HG02798 (cell line): Measurements from ENCODE around the gene RANBP3L.
"Not testable (repeated sequence)": the region's sequence is repeated elsewhere in the genome, so short reads cannot be mapped to it uniquely, and the experiment has no call there.

Experiments used
- ATAC-seq: cut with Tn5 transposase; IDR thresholded peaks from one replicate; pipeline ENCODE4 v1.9.1; 2021; ENCODE audit warnings: mild to moderate bottlenecking; ENCODE audit not compliant: unreplicated experiment, poor library complexity

The RANBP3L gene

GRCh38 chr5:36285837-36286615 lies 15.7 kb downstream of the RANBP3L start:
- no peak for ATAC-seq

GRCh38 chr5:36283775-36284174 lies 17.9 kb downstream of the RANBP3L start:
- not testable (repeated sequence) for ATAC-seq

- ATAC-seq, result no peak
These were observed 20.1 kb downstream of the RANBP3L start for GRCh38 chr5:36281626-36282025.

GRCh38 chr5:36279054-36279698 lies 22.5 kb downstream of the RANBP3L start:
- ATAC-seq, result no peak

GRCh38 chr5:36277521-36278176 lies 24.1 kb downstream of the RANBP3L start:
- ATAC-seq, result no peak

- ATAC-seq, result no peak
These were observed 24.8 kb downstream of the RANBP3L start for GRCh38 chr5:36276864-36277263.

GRCh38 chr5:36273809-36274526 lies 27.7 kb downstream of the RANBP3L start:
- no peak for ATAC-seq

- no peak for ATAC-seq
These were observed 29.5 kb downstream of the RANBP3L start for GRCh38 chr5:36272136-36272690.

GRCh38 chr5:36270876-36271575 lies 30.7 kb downstream of the RANBP3L start:
- no peak for ATAC-seq

- ATAC-seq, result no peak
These were observed 31.5 kb downstream of the RANBP3L start for GRCh38 chr5:36270175-36270574.

GRCh38 chr5:36269478-36269877 lies 32.2 kb downstream of the RANBP3L start:
- no peak for ATAC-seq

- ATAC-seq, result no peak
These were observed 33.8 kb downstream of the RANBP3L start for GRCh38 chr5:36267905-36268304.

GRCh38 chr5:36264202-36264760 lies 37.4 kb downstream of the RANBP3L start:
- no peak for ATAC-seq

GRCh38 chr5:36261186-36261585 lies 40.5 kb downstream of the RANBP3L start:
- no peak for ATAC-seq

GRCh38 chr5:36253575-36253974 lies 48.1 kb downstream of the RANBP3L start:
- no peak for ATAC-seq

- no peak for ATAC-seq
These were observed 48.9 kb downstream of the RANBP3L start for GRCh38 chr5:36252722-36253365.

GRCh38 chr5:36251218-36251617 lies 50.5 kb downstream of the RANBP3L start:
- ATAC-seq, result no peak

- no peak for ATAC-seq
These were observed 51.3 kb downstream of the RANBP3L start for GRCh38 chr5:36250427-36250826.
